ENCODE data around the gene ERFL. TPM values are rescaled to one million over a fixed set of nuclear protein-coding genes. Genes with fewer than 3 reads are reported as not detected.
A peak's percentile ranks its signal among the peaks of the same experiment; 100 is the strongest.
"Not testable (repeated sequence)": the region's sequence is repeated elsewhere in the genome, so short reads cannot be mapped to it uniquely, and the experiment has no call there.

ERFL gene
- total RNA-seq, 1 donor from 2014 or later = 4.2 TPM

DNA sequence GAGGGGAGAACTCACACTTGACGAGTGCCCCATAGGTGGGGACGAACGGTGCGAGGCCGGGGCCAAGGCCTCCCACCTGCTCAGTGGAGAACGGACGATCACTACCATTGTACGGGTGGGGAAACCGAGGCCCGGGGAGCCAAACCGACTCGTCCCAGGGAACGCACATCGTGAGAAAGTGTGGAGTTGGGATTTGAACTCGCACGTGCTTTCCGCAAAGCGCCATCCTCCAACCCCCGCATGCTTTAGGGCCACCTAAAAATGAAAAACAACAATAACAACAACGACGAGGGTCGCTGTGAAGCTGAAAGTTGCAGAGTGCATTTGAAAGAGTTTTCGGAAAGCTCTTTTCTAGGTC is 44.8 kb downstream of the ERFL start:
- H3K27ac Mint-ChIP-seq = peak overlapping the region; percentile 94
- H3K27me3 Mint-ChIP-seq = no peaks in the 10 kb centered on the region
- H3K36me3 Mint-ChIP-seq (ENCODE audit: low read depth) = peaks cover 36% of the 10 kb centered on the region
- peak overlapping the region; percentile 83 for H3K4me3 Mint-ChIP-seq
- no peaks in the 10 kb centered on the region for H3K9me3 Mint-ChIP-seq
- intact Hi-C loops (cut with micrococcal nuclease) = loop anchor here (10.0 kb wide), 2 partner anchors 529 to 1279 kb away; partner anchors contain the start of genes LTBP4 and TGFB1
- no peak for DNase-seq
- peaks cover 45% of the 10 kb centered on the region for H3K4me1 Mint-ChIP-seq

DNA sequence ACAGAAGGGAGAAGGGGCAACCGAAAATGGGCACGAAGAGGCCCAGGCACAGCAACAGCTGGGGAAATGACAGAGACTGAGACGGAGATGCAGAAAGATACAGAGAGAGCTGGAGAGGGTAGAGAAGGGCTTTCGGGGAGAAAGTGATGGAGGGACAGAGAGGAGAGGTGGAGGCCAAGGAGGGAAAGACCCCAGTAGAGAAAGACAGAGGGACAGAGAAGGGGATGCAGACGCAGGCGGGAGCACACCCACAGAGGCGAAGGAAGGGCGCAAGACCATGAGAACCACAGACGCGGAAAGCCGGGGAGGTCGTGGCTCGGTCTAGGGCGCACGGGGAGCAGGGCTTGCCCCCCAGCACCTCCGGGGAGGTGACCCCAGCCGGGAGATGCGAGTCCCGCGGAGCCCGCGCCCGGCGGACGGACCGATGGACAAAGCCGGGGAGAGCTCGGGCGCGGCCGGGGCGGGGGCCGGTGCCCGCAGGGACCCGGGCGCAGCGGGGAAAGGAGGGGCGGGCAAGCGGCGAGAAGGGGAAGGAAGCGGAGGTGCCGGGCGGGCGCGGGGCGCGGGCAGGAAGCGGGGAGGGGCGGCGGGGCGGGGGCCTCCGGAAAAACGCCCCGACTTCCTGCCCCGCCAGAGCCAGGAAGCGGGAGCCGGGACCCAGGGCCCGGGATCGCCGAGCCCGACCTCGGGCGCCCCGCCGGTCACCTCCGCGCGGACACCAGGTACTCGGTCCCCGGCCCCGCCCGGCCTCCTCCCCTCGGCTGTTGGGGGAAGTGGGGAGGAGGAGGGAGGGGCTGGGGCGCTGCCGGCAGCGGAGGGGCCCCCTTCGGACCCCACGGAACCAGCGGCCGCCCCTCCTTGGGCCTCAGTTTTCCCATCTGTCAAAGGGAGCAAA is 45.4 kb downstream of the ERFL start, which contains the start of gene ARHGEF1:
TSS of gene ARHGEF1 (plus strand) at position 617 of the 895 bp plus-strand sequence. CDS start 4,899 bp downstream, outside the sequence.
- peaks cover 41% of the 10 kb centered on the region for H3K4me1 Mint-ChIP-seq
- H3K4me3 Mint-ChIP-seq = peak within 1 kb of the TSS; percentile 92

DNA sequence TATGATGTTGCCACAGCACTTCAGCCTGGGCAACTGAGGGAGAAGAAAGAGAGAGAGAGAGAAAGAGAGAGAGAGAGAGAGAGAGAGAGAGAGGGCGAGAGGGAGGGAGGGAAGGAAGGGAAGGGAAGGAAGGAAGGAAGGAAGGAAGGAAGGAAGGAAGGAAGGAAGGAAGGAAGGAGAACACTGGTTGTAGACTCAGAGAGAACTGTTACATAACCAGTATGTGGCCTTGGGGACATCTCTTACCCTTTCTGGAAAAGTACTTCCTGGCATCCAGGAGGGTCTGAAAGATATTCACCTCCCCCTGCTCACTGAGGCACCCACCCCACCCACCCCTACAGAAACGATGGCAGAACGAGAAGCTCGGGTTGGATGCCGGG is 47.9 kb downstream of the ERFL start:
- peaks cover 16% of the 10 kb centered on the region for H3K36me3 Mint-ChIP-seq (ENCODE audit: low read depth)
- no peaks in the 10 kb centered on the region for H3K27me3 Mint-ChIP-seq
- intact Hi-C loops (cut with micrococcal nuclease) = loop anchor here (10.0 kb wide), 2 partner anchors 526 to 1276 kb away; partner anchors contain the start of genes LTBP4 and TGFB1
- H3K4me3 Mint-ChIP-seq = no peak overlapping the region
- no peak for DNase-seq
- no peak overlapping the region for H3K27ac Mint-ChIP-seq
- no peaks in the 10 kb centered on the region for H3K9me3 Mint-ChIP-seq
- H3K4me1 Mint-ChIP-seq = peaks cover 47% of the 10 kb centered on the region

More for the DNA sequence above, 45.4 kb downstream of the ERFL start, which contains the start of gene ARHGEF1:
- Mint-ChIP-seq H3K9me3 (no peaks in the 10 kb centered on the region), H3K36me3 (ENCODE audit: low read depth) (peaks cover 30% of the 10 kb centered on the region), H3K27ac (peak within 1 kb of the TSS; percentile 94), H3K27me3 (no peaks in the 10 kb centered on the region)
- intact Hi-C loops (cut with micrococcal nuclease) = loop anchor here (10.0 kb wide), 2 partner anchors 528 to 1278 kb away; partner anchors contain the start of genes LTBP4 and TGFB1
- DNase-seq = peak; percentile 91

DNA sequence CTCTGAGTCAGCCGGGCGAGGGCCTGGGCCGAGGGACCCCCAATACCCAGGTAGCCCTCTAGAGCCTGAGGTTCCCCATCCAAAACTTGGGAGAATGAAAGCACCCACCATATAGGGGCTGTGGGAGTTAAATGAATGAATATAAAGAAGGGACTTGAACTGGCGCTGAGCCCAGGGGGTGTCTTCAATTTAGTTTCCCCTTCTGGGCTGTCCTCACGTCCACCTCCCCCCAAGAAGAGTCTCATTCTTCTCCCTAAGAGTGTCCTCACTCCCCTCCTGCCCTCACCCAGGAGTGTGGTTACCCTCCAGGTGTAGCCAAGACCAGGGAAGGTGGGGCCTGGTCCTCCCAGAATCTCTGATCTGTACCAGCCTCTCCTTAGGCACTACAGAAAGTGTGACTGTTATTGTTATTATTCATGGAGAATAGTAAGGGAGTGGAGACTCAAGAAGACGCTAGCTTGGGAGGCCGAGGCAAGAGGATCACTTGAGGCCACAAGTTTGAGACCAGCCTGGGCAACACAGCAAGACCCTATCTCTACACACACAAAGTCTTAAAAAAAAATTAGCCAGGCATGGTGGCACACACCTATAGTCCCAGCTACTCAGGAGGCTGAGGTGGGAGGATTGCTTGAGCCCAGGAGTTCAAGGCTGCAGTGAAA is 48.5 kb downstream of the ERFL start:
- intact Hi-C loops (cut with micrococcal nuclease) = loop anchor here (10.0 kb wide), 2 partner anchors 525 to 1275 kb away; partner anchors contain the start of genes LTBP4 and TGFB1
- no peaks in the 10 kb centered on the region for H3K9me3 Mint-ChIP-seq
- peak overlapping the region; percentile 29 for H3K27ac Mint-ChIP-seq
- no peaks in the 10 kb centered on the region for H3K27me3 Mint-ChIP-seq
- DNase-seq = no peak
- peaks cover 12% of the 10 kb centered on the region for H3K36me3 Mint-ChIP-seq (ENCODE audit: low read depth)
- H3K4me1 Mint-ChIP-seq = peaks cover 44% of the 10 kb centered on the region
- H3K4me3 Mint-ChIP-seq = no peak overlapping the region

DNA sequence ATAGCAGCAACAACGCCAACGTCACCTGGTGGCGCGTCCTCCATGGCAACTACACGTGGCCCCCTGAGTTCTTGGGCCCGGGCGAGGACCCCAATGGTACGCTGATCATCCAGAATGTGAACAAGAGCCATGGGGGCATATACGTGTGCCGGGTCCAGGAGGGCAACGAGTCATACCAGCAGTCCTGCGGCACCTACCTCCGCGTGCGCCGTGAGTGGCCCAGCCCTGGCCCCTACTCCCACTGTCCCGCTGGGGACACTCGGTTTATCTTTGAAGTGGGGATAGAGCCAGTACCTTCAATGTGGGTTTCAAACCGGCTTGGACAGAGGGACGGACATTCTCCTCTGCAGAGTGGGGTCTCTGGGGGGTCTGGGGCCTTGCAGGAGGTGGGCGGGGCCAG is 49.2 kb downstream of the ERFL start:
- Mint-ChIP-seq H3K36me3 (ENCODE audit: low read depth) (peaks cover 9% of the 10 kb centered on the region), H3K4me3 (no peak overlapping the region), H3K27ac (no peak overlapping the region), H3K9me3 (no peaks in the 10 kb centered on the region), H3K27me3 (no peaks in the 10 kb centered on the region), H3K4me1 (peaks cover 43% of the 10 kb centered on the region)
- no peak for DNase-seq
- intact Hi-C loops (cut with micrococcal nuclease) = no loop called here

DNA sequence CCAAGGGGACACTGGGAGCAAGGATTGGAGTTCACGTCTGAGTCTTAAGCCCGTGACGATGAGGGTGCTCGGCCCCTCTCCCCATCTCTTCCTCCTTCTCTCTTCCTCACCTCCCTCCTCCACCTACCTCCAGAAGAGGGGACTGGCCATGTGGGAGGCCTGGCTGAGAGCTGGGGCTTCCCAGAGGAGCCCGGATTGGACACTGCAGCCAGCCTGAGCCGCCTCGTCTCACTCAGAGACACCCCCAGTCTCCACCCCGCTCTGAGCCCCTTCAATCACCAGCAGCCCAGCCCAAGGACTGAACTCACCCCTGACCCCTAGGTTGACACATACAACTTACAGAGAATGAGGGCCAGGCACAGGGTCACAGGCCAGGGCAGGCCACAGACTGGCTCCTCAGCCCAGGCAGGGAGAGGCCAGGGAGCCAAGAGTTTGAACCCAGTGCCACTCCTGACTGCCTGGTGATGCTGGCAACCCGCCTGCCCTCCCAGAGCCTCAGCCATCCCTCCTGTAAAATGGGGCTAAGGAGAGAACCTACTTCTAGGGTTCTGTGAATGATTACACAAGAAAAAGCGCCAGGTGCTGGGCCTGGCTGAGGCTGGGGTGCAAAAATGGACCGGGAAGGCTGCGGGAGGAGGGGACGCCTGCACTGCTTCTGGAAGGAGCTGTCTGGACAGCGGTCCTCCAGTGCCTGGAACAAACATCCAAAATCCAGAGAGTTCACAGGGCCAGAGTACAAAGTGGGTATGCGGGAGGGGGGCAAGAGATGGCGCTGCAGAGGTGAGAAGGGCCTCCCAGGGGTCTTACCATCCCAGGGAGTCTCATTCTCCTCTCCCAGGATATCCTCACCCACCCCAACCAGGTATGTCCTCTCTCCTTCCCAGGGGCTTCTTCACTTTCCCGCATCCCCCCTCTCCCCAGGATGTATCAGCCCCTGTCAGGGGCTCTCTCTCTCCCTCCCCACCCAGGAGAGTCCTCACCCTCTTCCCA is 50.0 kb downstream of the ERFL start:
- Mint-ChIP-seq H3K4me3 (peak overlapping the region; percentile 23), H3K36me3 (ENCODE audit: low read depth) (peaks cover 5% of the 10 kb centered on the region), H3K27ac (peak overlapping the region; percentile 80), H3K9me3 (no peaks in the 10 kb centered on the region), H3K27me3 (no peaks in the 10 kb centered on the region), H3K4me1 (peaks cover 48% of the 10 kb centered on the region)
- intact Hi-C loops (cut with micrococcal nuclease) = no loop called here
- DNase-seq = no peak

DNA sequence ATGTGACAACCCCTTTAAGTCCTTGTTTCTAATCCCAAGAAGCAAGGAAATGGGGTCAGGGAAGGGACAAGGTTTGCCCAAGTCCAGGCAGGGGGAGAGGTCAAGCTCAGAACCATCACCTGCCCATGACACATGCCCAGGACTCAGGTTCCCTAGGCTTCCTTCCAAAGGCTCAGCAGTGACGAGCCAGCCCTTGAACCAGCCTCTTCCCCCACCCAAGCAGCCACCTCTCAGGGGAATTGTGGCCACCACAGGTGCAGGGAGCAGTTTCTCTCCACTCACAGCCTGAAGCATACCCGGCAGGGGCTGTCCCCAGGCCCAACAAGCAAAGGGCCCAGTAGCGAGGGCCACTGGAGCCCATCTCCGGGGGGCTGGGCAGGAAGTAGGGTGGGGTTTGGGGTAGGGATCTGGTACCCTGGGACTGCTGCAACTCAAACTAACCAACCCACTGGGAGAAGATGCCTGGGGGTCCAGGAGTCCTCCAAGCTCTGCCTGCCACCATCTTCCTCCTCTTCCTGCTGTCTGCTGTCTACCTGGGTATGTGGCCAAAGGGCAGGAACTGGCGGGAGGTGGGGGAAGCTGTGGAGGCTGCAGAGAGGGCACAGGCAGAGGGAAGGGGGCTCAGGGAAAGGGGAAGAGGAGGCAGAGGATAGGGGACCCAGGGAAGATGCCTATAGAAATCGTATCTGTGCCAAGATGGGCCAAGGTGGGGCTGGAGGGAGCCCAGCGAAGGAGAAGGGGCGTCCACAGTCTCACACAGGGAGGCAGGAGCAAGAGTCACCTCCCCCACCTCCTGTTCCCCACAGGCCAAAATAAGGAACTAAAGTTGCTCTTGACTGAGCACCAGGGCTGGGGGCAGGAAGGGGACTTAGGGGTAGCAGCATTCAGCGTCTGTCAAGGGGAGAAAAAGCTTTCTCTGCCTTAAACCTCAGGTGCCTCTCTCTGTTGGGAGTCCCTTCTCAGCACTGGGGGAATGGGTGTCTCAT is 51.1 kb downstream of the ERFL start, which contains the start of gene CD79A:
TSS of gene CD79A (plus strand) at position 433 of the 986 bp plus-strand sequence. CDS start at position 459, 26 bp downstream.
- H3K27ac Mint-ChIP-seq = peak within 1 kb of the TSS; percentile 80
- no peaks in the 10 kb centered on the region for H3K9me3 Mint-ChIP-seq
- peaks cover 9% of the 10 kb centered on the region for H3K36me3 Mint-ChIP-seq (ENCODE audit: low read depth)
- no peaks in the 10 kb centered on the region for H3K27me3 Mint-ChIP-seq
- no peak for DNase-seq
- peaks cover 50% of the 10 kb centered on the region for H3K4me1 Mint-ChIP-seq
- intact Hi-C loops (cut with micrococcal nuclease) = no loop called here
- peak within 1 kb of the TSS; percentile 37 for H3K4me3 Mint-ChIP-seq

DNA sequence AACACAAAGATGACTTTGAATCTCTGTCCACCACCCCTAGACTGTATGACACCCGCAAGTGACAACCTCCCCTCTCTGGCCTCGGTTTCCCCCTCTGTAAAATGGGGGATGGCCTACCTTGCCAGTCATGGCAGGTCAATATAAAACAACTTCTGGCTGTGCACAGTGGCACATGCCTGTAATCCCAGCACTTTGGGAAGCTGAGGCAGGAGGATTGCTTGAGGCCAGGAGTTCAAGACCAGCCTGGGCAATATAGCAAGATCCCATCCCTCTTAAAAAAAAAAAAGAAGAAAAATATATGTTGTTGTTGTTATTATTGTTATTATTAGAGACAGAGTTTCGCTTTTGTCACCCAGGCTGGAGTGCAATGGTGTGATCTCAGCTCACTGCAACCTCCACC is 52.3 kb downstream of the ERFL start:
- not testable (repeated sequence) for DNase-seq, H3K9me3 Mint-ChIP-seq
- H3K4me3 Mint-ChIP-seq = peak overlapping the region; percentile 73

DNA sequence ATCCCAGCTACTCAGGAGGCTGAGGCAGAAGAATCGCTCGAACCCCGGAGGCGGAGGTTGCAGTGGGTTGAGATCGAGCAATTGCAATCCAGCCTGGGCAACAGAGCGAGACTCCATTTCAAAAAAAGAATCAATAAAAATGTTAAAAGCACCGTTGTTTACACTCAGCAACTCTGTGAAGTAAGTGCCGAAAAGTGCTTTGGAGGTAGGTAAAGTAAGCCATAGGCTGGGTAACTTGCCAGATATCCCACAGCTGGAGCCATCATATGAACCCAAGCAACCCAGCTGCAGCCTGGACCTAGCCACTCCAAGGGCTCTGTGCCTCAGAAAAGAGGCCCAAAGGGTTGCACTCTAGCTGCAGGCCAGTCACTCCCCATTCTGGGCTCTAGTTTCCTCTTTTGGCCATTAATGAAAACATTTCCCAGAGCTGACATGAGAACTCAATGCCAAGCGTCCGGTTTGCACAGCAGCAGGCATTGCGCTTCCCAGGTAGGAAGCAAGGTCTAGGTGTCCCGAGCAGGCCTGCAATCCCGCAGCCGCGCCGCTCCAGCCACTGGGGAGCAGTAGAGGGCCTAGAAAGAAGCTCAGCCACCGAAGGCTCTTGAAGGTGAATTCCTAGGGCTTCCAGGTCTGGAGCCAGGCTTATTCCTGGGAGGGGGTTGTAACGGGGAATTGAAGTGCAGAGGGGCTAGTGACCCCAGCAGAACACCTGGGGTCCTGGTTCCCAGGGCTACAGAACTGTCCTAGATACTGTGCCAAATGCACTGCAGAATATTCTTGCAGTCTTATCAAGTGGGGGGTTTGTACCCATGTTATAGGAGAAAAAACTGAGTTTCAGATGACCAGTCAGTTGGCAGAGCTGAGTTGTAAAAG is 55.2 kb downstream of the ERFL start:
- Mint-ChIP-seq H3K4me1 (peaks cover 74% of the 10 kb centered on the region), H3K4me3 (peak overlapping the region; percentile 59), H3K27me3 (no peaks in the 10 kb centered on the region), H3K27ac (peak overlapping the region; percentile 83), H3K36me3 (ENCODE audit: low read depth) (peaks cover 45% of the 10 kb centered on the region), H3K9me3 (no peaks in the 10 kb centered on the region)
- DNase-seq = peak; percentile 90
- intact Hi-C loops (cut with micrococcal nuclease) = loop anchor here (1.0 kb wide), 2 partner anchors 62 to 78 kb away; no protein-coding TSS in a partner anchor

More for the DNA sequence above, 52.3 kb downstream of the ERFL start:
- peak overlapping the region; percentile 91 for H3K27ac Mint-ChIP-seq
- peaks cover 20% of the 10 kb centered on the region for H3K36me3 Mint-ChIP-seq (ENCODE audit: low read depth)
- H3K27me3 Mint-ChIP-seq; intact Hi-C loops (cut with micrococcal nuclease): not testable (repeated sequence)
- H3K4me1 Mint-ChIP-seq = peaks cover 55% of the 10 kb centered on the region

DNA sequence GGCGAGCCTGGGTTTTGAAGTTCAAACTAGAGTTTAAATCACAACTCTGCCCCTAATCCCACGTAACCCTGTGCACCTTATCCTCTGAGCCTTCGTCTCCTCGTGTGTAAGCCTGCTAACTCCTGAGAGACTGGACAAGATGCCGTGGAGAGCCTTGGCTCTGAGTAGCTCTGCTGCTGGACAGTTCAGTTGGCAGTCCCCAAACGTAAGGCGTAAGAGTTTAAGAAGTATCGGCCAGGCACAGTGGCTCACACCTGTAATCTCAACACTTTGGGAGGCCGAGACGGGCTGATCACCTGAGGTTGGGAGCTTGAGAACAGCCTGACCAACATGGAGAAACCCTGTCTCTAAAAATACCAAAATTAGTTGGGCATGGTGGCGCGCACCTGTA is 55.9 kb downstream of the ERFL start:
- Mint-ChIP-seq H3K4me1 (peaks cover 71% of the 10 kb centered on the region), H3K4me3 (peak overlapping the region; percentile 59), H3K27ac (peak overlapping the region; percentile 83), H3K36me3 (ENCODE audit: low read depth) (peaks cover 50% of the 10 kb centered on the region), H3K9me3 (no peaks in the 10 kb centered on the region), H3K27me3 (no peaks in the 10 kb centered on the region)
- intact Hi-C loops (cut with micrococcal nuclease) = no loop called here
- no peak for DNase-seq

DNA sequence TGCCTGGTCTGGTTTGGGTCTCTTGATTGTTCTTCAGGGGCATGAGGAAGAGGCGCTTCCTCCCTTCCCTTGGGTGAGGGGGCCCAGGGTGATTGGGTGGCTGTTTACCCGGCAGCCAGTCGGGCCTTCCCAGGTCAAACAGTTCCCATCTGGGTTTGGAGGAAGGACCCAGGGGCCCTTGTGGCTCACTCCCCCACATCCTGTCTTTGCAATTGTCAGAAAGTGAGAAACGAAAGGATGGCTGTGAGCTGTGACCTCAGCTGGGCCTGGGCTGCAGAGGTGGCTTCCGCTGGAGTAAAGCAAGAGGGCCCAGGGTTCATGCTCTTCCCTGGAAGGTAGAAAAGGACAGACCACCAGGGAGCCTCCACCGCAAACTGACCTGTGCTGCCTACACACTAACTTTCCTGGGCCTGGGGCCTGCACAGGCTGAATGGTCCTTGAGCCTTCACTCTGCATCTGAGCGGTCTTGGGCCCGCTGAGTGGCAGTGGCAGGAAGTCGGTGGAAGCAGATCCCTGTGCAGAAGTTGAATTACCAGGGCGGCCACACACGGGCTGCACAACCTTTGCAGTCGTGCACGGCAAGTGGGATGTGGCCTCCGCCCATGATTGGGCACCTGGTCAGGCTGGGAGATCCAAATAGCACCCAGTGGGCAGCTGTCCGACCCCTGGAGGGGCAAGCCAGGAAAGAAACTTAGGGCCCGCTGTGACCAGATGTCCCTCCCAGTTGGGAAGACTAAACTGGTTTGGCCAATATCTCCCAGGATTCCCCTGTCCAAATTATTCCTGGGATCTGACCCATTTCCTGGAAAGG is 56.5 kb downstream of the ERFL start:
- intact Hi-C loops (cut with micrococcal nuclease) = loop anchor here (1.0 kb wide), 3 partner anchors 10 to 74 kb away; no protein-coding TSS in a partner anchor
- peak; percentile 93 for DNase-seq
- H3K4me1 Mint-ChIP-seq = peaks cover 66% of the 10 kb centered on the region
- peaks cover 52% of the 10 kb centered on the region for H3K36me3 Mint-ChIP-seq (ENCODE audit: low read depth)
- H3K27me3 Mint-ChIP-seq = no peaks in the 10 kb centered on the region
- H3K9me3 Mint-ChIP-seq = no peaks in the 10 kb centered on the region
- H3K27ac Mint-ChIP-seq = peak overlapping the region; percentile 95
- H3K4me3 Mint-ChIP-seq = peak overlapping the region; percentile 82

Measured in activated CD4-positive, alpha-beta T cell treated with anti-CD3 and anti-CD28 coated beads, Interleukin-2, amount 10 ng/mL, durations not matched to agents 24 days and 14 days (primary cell).